HEK293 (cell line): Measurements from ENCODE around the gene CHRD.
A peak's percentile ranks its signal among the peaks of the same experiment; 100 is the strongest.

Experiments
- CTCF ChIA-PET: fragments of 350-600 bp; formaldehyde crosslinking; extraction: SDS; loops from one replicate; lab custom pipeline; 2021; ENCODE audit warnings: antibody characterized with exemption; lab: Yijun Ruan, JAX
- POLR2A ChIA-PET: fragments of 300-600 bp; formaldehyde crosslinking; extraction: SDS; loops from one replicate; lab custom pipeline; 2020; ENCODE audit warnings: antibody characterized with exemption, inconsistent platforms; lab: Yijun Ruan, JAX
- H3K27ac ChIP-seq: fragments of 200-500 bp; sonication (Bioruptor generic); 2 replicates; pipeline ENCODE4 v1.5.1; 2014; ENCODE audit warnings: low read depth, low read length, control low read depth, inconsistent platforms; ENCODE audit errors: extremely low read depth
- H3K36me3 ChIP-seq, 2 experiments: fragments of 200-500 bp in 1 of 2; sonication (Bioruptor generic) in 1 of 2; 1 replicate in 1 of 2; 2 replicates in 1 of 2; pipeline ENCODE4 v1.5.1; 2014 to 2017; ENCODE audit warnings: inconsistent platforms in 2 of 2, low read length in 2 of 2; ENCODE audit not compliant: control insufficient read depth in 2 of 2, insufficient read depth in 1 of 2
- H3K4me1 ChIP-seq: fragments of 200-500 bp; sonication (Bioruptor generic); 2 replicates; pipeline ENCODE4 v1.5.1; 2014; ENCODE audit warnings: mild to moderate bottlenecking, low read length, inconsistent platforms; ENCODE audit not compliant: control insufficient read depth, insufficient read depth
- H3K4me3 ChIP-seq: 2 replicates; pipeline ENCODE4 v1.5.1; 2011; ENCODE audit warnings: low read depth, mild to moderate bottlenecking, control low read depth, low read length, moderate library complexity
- H3K9me3 ChIP-seq: fragments of 200-500 bp; sonication (Bioruptor generic); 2 replicates; pipeline ENCODE4 v1.5.1; 2014; ENCODE audit warnings: low read depth, low read length, inconsistent platforms; ENCODE audit not compliant: control insufficient read depth, insufficient read depth
- HOXA7 ChIP-seq: sonication (generic); formaldehyde crosslinking; IDR thresholded peaks from 2 replicates; pipeline ENCODE4 v1.8.1; 2022; ENCODE audit warnings: missing genetic modification reagents, borderline replicate concordance
- HOXC10 ChIP-seq: sonication (generic); formaldehyde crosslinking; IDR thresholded peaks from 2 replicates; pipeline ENCODE4 v1.8.1; 2023; ENCODE audit warnings: mild to moderate bottlenecking, missing genetic modification reagents
- IKZF3 ChIP-seq: fragments of 450-650 bp; IDR thresholded peaks from 2 replicates; pipeline ENCODE4 v1.5.0; 2018; ENCODE audit warnings: missing biosample characterization, mild to moderate bottlenecking, missing genetic modification characterization, moderate library complexity
- KLF10 ChIP-seq: fragments of 450-650 bp; IDR thresholded peaks from 2 replicates; pipeline ENCODE4 v1.5.1; 2018; ENCODE audit warnings: missing biosample characterization, mild to moderate bottlenecking, missing genetic modification characterization
- MZF1 ChIP-seq: fragments of 450-650 bp; formaldehyde crosslinking; IDR thresholded peaks from 2 replicates; pipeline ENCODE4 v1.5.1; 2017; ENCODE audit warnings: missing biosample characterization, missing genetic modification characterization, borderline replicate concordance
- PRDM4 ChIP-seq: fragments of 450-650 bp; formaldehyde crosslinking; IDR thresholded peaks from 2 replicates; pipeline ENCODE4 v1.5.1; 2017; ENCODE audit warnings: missing biosample characterization, missing genetic modification characterization
- TCF7L2 ChIP-seq: IDR thresholded peaks from 2 replicates; pipeline ENCODE4 v1.6.1; 2011; ENCODE audit warnings: low read depth, mild to moderate bottlenecking, inconsistent platforms, low read length, moderate library complexity, borderline replicate concordance
- ZBTB11 ChIP-seq: fragments of 450-650 bp; formaldehyde crosslinking; conservative IDR thresholded peaks from 2 replicates; pipeline ENCODE4 v1.5.1; 2016; ENCODE audit warnings: low read depth, missing biosample characterization, missing genetic modification characterization
- ZBTB17 ChIP-seq: fragments of 450-650 bp; formaldehyde crosslinking; IDR thresholded peaks from 2 replicates; pipeline ENCODE4 v1.5.1; 2016; ENCODE audit warnings: missing biosample characterization, missing genetic modification characterization
- ZBTB48 ChIP-seq: fragments of 450-650 bp; formaldehyde crosslinking; IDR thresholded peaks from 2 replicates; pipeline ENCODE4 v1.5.1; 2016; ENCODE audit warnings: missing biosample characterization, missing genetic modification characterization
- ZBTB8A ChIP-seq: fragments of 450-650 bp; formaldehyde crosslinking; IDR thresholded peaks from 2 replicates; pipeline ENCODE4 v1.5.1; 2016; ENCODE audit warnings: missing biosample characterization, missing genetic modification characterization
- ZFHX2 ChIP-seq: fragments of 450-650 bp; formaldehyde crosslinking; conservative IDR thresholded peaks from 2 replicates; pipeline ENCODE4 v1.5.1; 2016; ENCODE audit warnings: missing biosample characterization, missing genetic modification characterization
- ZFP3 ChIP-seq: fragments of 450-650 bp; formaldehyde crosslinking; IDR thresholded peaks from 2 replicates; pipeline ENCODE4 v1.5.1; 2016; ENCODE audit warnings: low read depth, missing biosample characterization, missing genetic modification characterization
- ZFP37 ChIP-seq: fragments of 450-650 bp; formaldehyde crosslinking; IDR thresholded peaks from 2 replicates; pipeline ENCODE4 v1.5.1; 2016; ENCODE audit warnings: missing biosample characterization, missing genetic modification characterization
- ZNF112 ChIP-seq: fragments of 450-650 bp; formaldehyde crosslinking; IDR thresholded peaks from 2 replicates; pipeline ENCODE4 v1.5.0; 2017; ENCODE audit warnings: missing biosample characterization, missing genetic modification characterization
- ZNF140 ChIP-seq: fragments of 450-650 bp; formaldehyde crosslinking; IDR thresholded peaks from 2 replicates; pipeline ENCODE4 v1.5.1; 2016; ENCODE audit warnings: missing biosample characterization, missing genetic modification characterization
- ZNF2 ChIP-seq: fragments of 450-650 bp; formaldehyde crosslinking; IDR thresholded peaks from 2 replicates; pipeline ENCODE4 v1.5.1; 2016; ENCODE audit warnings: missing biosample characterization, missing genetic modification characterization
- ZNF26 ChIP-seq: fragments of 450-650 bp; formaldehyde crosslinking; IDR thresholded peaks from 2 replicates; pipeline ENCODE4 v1.5.1; 2016; ENCODE audit warnings: missing biosample characterization, missing genetic modification characterization
- ZNF341 ChIP-seq: fragments of 450-650 bp; formaldehyde crosslinking; IDR thresholded peaks from 2 replicates; pipeline ENCODE4; 2016; ENCODE audit warnings: low read depth, missing biosample characterization, missing genetic modification characterization
- ZNF416 ChIP-seq: fragments of 450-650 bp; formaldehyde crosslinking; IDR thresholded peaks from 2 replicates; pipeline ENCODE4 v1.5.1; 2016; ENCODE audit warnings: missing biosample characterization, missing genetic modification characterization
- ZNF521 ChIP-seq: fragments of 450-650 bp; formaldehyde crosslinking; IDR thresholded peaks from 2 replicates; pipeline ENCODE4 v1.5.1; 2017; ENCODE audit warnings: missing biosample characterization, mild to moderate bottlenecking, missing genetic modification characterization
- ZNF558 ChIP-seq: fragments of 450-650 bp; formaldehyde crosslinking; IDR thresholded peaks from 2 replicates; pipeline ENCODE4 v1.5.1; 2016; ENCODE audit warnings: missing biosample characterization, missing genetic modification characterization
- ZNF654 ChIP-seq: fragments of 450-650 bp; formaldehyde crosslinking; IDR thresholded peaks from 2 replicates; pipeline ENCODE4 v1.5.1; 2016; ENCODE audit warnings: low read depth, missing biosample characterization, missing genetic modification characterization
- ZNF660 ChIP-seq: fragments of 450-650 bp; IDR thresholded peaks from 2 replicates; pipeline ENCODE4 v1.5.1; 2018; ENCODE audit warnings: missing biosample characterization, mild to moderate bottlenecking, missing genetic modification characterization
- ZNF776 ChIP-seq: fragments of 450-650 bp; formaldehyde crosslinking; IDR thresholded peaks from 2 replicates; pipeline ENCODE4 v1.5.0; 2017; ENCODE audit warnings: missing biosample characterization, missing genetic modification characterization, borderline replicate concordance
- ZNF792 ChIP-seq: fragments of 450-650 bp; formaldehyde crosslinking; IDR thresholded peaks from 2 replicates; pipeline ENCODE4 v1.5.1; 2016; ENCODE audit warnings: missing biosample characterization, missing genetic modification characterization

The CHRD gene

GRCh38 chr3:184334470-184335158 lies 45.2 kb upstream of the CHRD start (continued):
- no peak for TF ChIP-seq ZNF654 (tag by site-specific recombination)
- no peak for TF ChIP-seq ZBTB11 (tag by site-specific recombination)
- TF ChIP-seq ZNF112 (tag by site-specific recombination) = no peak
- TF ChIP-seq ZNF776 (tag by site-specific recombination) = no peak
- no peak for TF ChIP-seq ZNF416
- no peak; the same call in 1 of the 2 replicates for TF ChIP-seq ZBTB17

GRCh38 chr3:184335291-184335660 lies 44.6 kb upstream of the CHRD start:
- TF ChIP-seq ZBTB8A (tag by site-specific recombination) (0 out of 2 replicates have a peak, but pooled peaks have one; percentile 39), ZNF26 (tag by site-specific recombination) (no peak), IKZF3 (peak; percentile 90), ZFP37 (tag by site-specific recombination) (no peak), ZNF558 (no peak), ZBTB17 (peak; percentile 96), MZF1 (peak; percentile 78), ZNF341 (tag by site-specific recombination) (peak; percentile 97), ZNF521 (no peak)
- ChIA-PET POLR2A (interaction anchor here (0.8 to 1.2 kb wide), 2 partner anchors 15 to 19 kb away, joined by 3 to 5 read pairs; no protein-coding TSS in a partner anchor), CTCF (no interaction called here)
- Histone ChIP-seq H3K9me3 (no peaks in the 10 kb centered on the region), H3K27ac (peak overlapping the region; percentile 73), H3K4me1 (no peaks in the 10 kb centered on the region), H3K36me3 (peaks cover 6 to 60% of the 10 kb centered on the region in 2 experiments), H3K4me3 (peak overlapping the region; percentile 86)

- H3K4me1 ChIP-seq = no peaks in the 10 kb centered on the region
- H3K36me3 ChIP-seq = peaks cover under 1 to 57% of the 10 kb centered on the region in 2 experiments
- ChIA-PET CTCF (interaction anchor here (2.2 kb wide), 1 partner anchor 36 kb away, joined by 6 read pairs; no protein-coding TSS in a partner anchor), POLR2A (interaction anchor here (0.8 to 1.2 kb wide), 2 partner anchors 16 to 20 kb away, joined by 3 to 5 read pairs; no protein-coding TSS in a partner anchor)
- peak overlapping the region; percentile 86 for H3K4me3 ChIP-seq
- peak overlapping the region; percentile 73 for H3K27ac ChIP-seq
- no peaks in the 10 kb centered on the region for H3K9me3 ChIP-seq
- TF ChIP-seq ZNF792 (tag by site-specific recombination) (no peak), ZNF2 (tag by site-specific recombination) (peak; percentile 9; the same call in 1 of the 2 replicates), TCF7L2 (no peak), ZFHX2 (tag by site-specific recombination) (peak; percentile 95), PRDM4 (tag by site-specific recombination) (0 out of 2 replicates have a peak, but pooled peaks have one; percentile 17), IKZF3 (peak; percentile 32; the same call in 1 of the 2 replicates), HOXC10 (CRISPR knock-in tag) (0 out of 2 replicates have a peak, but pooled peaks have one; percentile 40), ZNF660 (peak; percentile 44; the same call in 1 of the 2 replicates), ZFP3 (tag by site-specific recombination) (no peak), ZBTB48 (no peak), KLF10 (tag by site-specific recombination) (peak; percentile 98), HOXA7 (CRISPR knock-in tag) (no peak), ZNF140 (tag by site-specific recombination) (no peak)
Measured at GRCh38 chr3:184335661-184336546, 44.0 kb upstream of the CHRD start.
